ENCODE data around the gene ST3GAL2.

DNA sequence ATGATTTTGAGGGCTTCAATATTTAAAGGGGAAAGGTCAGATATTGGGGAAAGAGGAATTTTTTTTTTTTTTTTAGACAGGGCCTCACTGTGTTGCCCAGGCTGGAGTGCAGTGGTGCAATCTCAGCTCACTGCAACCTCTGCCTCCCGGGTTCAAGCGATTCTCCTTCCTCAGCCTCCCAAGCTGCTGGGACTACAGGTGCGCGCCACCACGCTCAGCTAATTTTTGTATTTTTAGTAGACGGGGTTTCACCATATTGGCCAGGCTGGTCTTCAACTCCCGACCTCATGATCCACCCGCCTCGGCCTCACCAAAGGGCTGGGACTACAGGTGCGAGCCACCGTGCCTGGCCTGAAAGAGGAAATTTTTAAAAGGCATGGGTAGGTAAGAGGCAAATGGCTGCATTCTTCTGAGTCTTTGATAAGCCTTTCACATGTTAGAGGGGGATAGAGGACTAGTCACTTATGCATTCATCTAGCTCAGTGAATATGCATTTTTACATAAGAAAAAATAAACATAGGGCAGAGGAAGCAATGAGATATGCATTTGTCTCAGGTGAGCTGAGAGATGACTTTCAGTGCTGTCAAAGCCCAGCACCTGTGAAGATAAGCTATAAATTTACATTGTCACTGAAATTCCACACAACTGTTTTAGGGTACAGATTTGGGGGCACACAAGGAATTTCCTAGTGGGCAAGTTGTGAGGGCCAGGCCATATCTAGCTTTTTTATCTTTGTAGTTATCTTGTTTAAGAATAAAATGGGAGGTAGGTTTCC, 14.4 kb upstream of the ST3GAL2 start:
- no peak for TF ChIP-seq NR3C1 (CRISPR knock-in tag; conservative IDR thresholded peaks at IDR 0.05; ENCODE audit: low read depth)
- no peak for TF ChIP-seq NFYB (CRISPR knock-in tag; conservative IDR thresholded peaks at IDR 0.05; ENCODE audit: low read depth)
- no peak for TF ChIP-seq ETV6 (CRISPR knock-in tag; IDR thresholded peaks at IDR 0.05)
- TF ChIP-seq, protein P1, sequence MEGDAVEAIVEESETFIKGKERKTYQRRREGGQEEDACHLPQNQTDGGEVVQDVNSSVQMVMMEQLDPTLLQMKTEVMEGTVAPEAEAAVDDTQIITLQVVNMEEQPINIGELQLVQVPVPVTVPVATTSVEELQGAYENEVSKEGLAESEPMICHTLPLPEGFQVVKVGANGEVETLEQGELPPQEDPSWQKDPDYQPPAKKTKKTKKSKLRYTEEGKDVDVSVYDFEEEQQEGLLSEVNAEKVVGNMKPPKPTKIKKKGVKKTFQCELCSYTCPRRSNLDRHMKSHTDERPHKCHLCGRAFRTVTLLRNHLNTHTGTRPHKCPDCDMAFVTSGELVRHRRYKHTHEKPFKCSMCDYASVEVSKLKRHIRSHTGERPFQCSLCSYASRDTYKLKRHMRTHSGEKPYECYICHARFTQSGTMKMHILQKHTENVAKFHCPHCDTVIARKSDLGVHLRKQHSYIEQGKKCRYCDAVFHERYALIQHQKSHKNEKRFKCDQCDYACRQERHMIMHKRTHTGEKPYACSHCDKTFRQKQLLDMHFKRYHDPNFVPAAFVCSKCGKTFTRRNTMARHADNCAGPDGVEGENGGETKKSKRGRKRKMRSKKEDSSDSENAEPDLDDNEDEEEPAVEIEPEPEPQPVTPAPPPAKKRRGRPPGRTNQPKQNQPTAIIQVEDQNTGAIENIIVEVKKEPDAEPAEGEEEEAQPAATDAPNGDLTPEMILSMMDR (IDR thresholded peaks at IDR 0.05), result no peak
- TF ChIP-seq, protein P2, sequence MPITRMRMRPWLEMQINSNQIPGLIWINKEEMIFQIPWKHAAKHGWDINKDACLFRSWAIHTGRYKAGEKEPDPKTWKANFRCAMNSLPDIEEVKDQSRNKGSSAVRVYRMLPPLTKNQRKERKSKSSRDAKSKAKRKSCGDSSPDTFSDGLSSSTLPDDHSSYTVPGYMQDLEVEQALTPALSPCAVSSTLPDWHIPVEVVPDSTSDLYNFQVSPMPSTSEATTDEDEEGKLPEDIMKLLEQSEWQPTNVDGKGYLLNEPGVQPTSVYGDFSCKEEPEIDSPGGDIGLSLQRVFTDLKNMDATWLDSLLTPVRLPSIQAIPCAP (CRISPR knock-in tag; IDR thresholded peaks at IDR 0.05), result no peak

Data from WTC11 (cell line).